GM18861 (cell line): ENCODE data around the gene MED20.
A peak's percentile ranks its signal among the peaks of the same experiment; 100 is the strongest.

Source experiments
- ATAC-seq: cut with Tn5 transposase; IDR thresholded peaks from one replicate; pipeline ENCODE4 v1.9.1; 2021; ENCODE audit not compliant: unreplicated experiment

MED20 gene

GRCh38 chr6:41914869-41915530, 5.9 kb downstream of the MED20 start:
- no peak for ATAC-seq

GRCh38 chr6:41914343-41914742, 6.6 kb downstream of the MED20 start:
- ATAC-seq: no peak

GRCh38 chr6:41909727-41910126, 11.2 kb downstream of the MED20 start:
- ATAC-seq: no peak

GRCh38 chr6:41901882-41902519, 18.9 kb downstream of the MED20 start:
- no peak for ATAC-seq

GRCh38 chr6:41900861-41901260, 20.1 kb downstream of the MED20 start:
- no peak for ATAC-seq

- ATAC-seq: no peak
These were observed 24.7 kb downstream of the MED20 start for GRCh38 chr6:41896281-41896680.

- peak; percentile 64 for ATAC-seq
These were observed 25.4 kb downstream of the MED20 start, which contains the start of gene USP49 for GRCh38 chr6:41895300-41896233. TSS of gene USP49 (minus strand) at chr6:41895375. CDS start at chr6:41806983, 88,392 bp downstream.

- ATAC-seq: peak; percentile 13
These were observed 26.3 kb downstream of the MED20 start for GRCh38 chr6:41894366-41895299.

GRCh38 chr6:41892921-41893564, 27.9 kb downstream of the MED20 start:
- no peak for ATAC-seq

GRCh38 chr6:41887331-41887751, 33.6 kb downstream of the MED20 start:
- no peak for ATAC-seq

GRCh38 chr6:41885930-41886329, 35.0 kb downstream of the MED20 start:
- ATAC-seq: no peak

GRCh38 chr6:41884957-41885356, 36.0 kb downstream of the MED20 start:
- ATAC-seq: no peak

- ATAC-seq: no peak
These were observed 39.4 kb downstream of the MED20 start for GRCh38 chr6:41881506-41881905.

- ATAC-seq: no peak
These were observed 42.0 kb downstream of the MED20 start for GRCh38 chr6:41878961-41879405.

GRCh38 chr6:41878246-41878645, 42.7 kb downstream of the MED20 start:
- ATAC-seq: no peak

GRCh38 chr6:41877051-41877680, 43.8 kb downstream of the MED20 start:
- ATAC-seq: no peak

- no peak for ATAC-seq
These were observed 46.2 kb downstream of the MED20 start for GRCh38 chr6:41874741-41875140.

GRCh38 chr6:41872147-41872546, 48.8 kb downstream of the MED20 start:
- no peak for ATAC-seq

GRCh38 chr6:41871691-41872090, 49.2 kb downstream of the MED20 start:
- ATAC-seq: no peak
